ENCODE measurements around the gene TNS3. TPM values are rescaled to one million over a fixed set of nuclear protein-coding genes. Genes with fewer than 3 reads are reported as not detected.

The TNS3 gene
- polyA plus RNA-seq, 4 donors: 83.1 to 95.6 (median 90.9) TPM

- DNase-seq (ENCODE audit: low read depth in 4 of 4, low spot score in 2 of 4): no peak
Observed at GRCh38 chr7:47493976-47494911, 87.7 kb downstream of the TNS3 start.

GRCh38 chr7:47492716-47493325 lies 89.1 kb downstream of the TNS3 start:
- DNase-seq (ENCODE audit: low read depth in 4 of 4, low spot score in 2 of 4): no peak

GRCh38 chr7:47490501-47491265 lies 91.2 kb downstream of the TNS3 start:
- no peak for DNase-seq (ENCODE audit: low read depth in 4 of 4, low spot score in 2 of 4)

- no peak for DNase-seq (ENCODE audit: low read depth in 4 of 4, low spot score in 2 of 4)
Observed at GRCh38 chr7:47489624-47490023, 92.3 kb downstream of the TNS3 start.

GRCh38 chr7:47488969-47489342 lies 93.0 kb downstream of the TNS3 start:
- no peak for DNase-seq (ENCODE audit: low read depth in 4 of 4, low spot score in 2 of 4)

GRCh38 chr7:47488201-47488968 lies 93.5 kb downstream of the TNS3 start:
- no peak for DNase-seq (ENCODE audit: low read depth in 4 of 4, low spot score in 2 of 4)

- DNase-seq (ENCODE audit: low read depth in 4 of 4, low spot score in 2 of 4): no peak
Observed at GRCh38 chr7:47485640-47486435, 96.1 kb downstream of the TNS3 start.

- no peak for DNase-seq (ENCODE audit: low read depth in 4 of 4, low spot score in 2 of 4)
Observed at GRCh38 chr7:47484923-47485639, 96.8 kb downstream of the TNS3 start.

GRCh38 chr7:47484457-47484856 lies 97.5 kb downstream of the TNS3 start:
- DNase-seq (ENCODE audit: low read depth in 4 of 4, low spot score in 2 of 4): no peak

- DNase-seq (ENCODE audit: low read depth in 4 of 4, low spot score in 2 of 4): no peak
Observed at GRCh38 chr7:47483604-47484273, 98.2 kb downstream of the TNS3 start.

GRCh38 chr7:47482013-47482875 lies 99.7 kb downstream of the TNS3 start:
- no peak for DNase-seq (ENCODE audit: low read depth in 4 of 4, low spot score in 2 of 4)

- DNase-seq (ENCODE audit: low read depth in 4 of 4, low spot score in 2 of 4): no peak
Observed at GRCh38 chr7:47481541-47482012, 100.3 kb downstream of the TNS3 start.

GRCh38 chr7:47480576-47481538 lies 101.1 kb downstream of the TNS3 start:
- no peak for DNase-seq (ENCODE audit: low read depth in 4 of 4, low spot score in 2 of 4)

GRCh38 chr7:47479821-47480575 lies 101.9 kb downstream of the TNS3 start:
- no peak for DNase-seq (ENCODE audit: low read depth in 4 of 4, low spot score in 2 of 4)

GRCh38 chr7:47478926-47479711 lies 102.8 kb downstream of the TNS3 start:
- DNase-seq (ENCODE audit: low read depth in 4 of 4, low spot score in 2 of 4): no peak
